Astrocyte (in vitro differentiated cells and primary cell): Measurements from ENCODE around the gene KCNH8.

Source experiments
- CTCF ChIP-seq: IDR thresholded peaks from 2 replicates; pipeline ENCODE4 v1.5.1; 2011; ENCODE audit warnings: low read depth, mild to moderate bottlenecking, inconsistent platforms, low read length, moderate library complexity; ENCODE audit not compliant: insufficient read depth
- EZH2 ChIP-seq: IDR thresholded peaks from 2 replicates; pipeline ENCODE4 v1.6.1; 2012; ENCODE audit warnings: mild to moderate bottlenecking, low read length, inconsistent platforms; ENCODE audit not compliant: insufficient read depth

GRCh38 chr3:19248767-19249166 is 100.5 kb downstream of the KCNH8 start:
- TF ChIP-seq CTCF (no peak), EZH2 (no peak)
